B cell (primary cell): Measurements from ENCODE around the gene WNT3A. TPM values are rescaled to one million over a fixed set of nuclear protein-coding genes. Genes with fewer than 3 reads are reported as not detected.

Source experiments
- ATAC-seq: fragments of 200-7000 bp; cut with Tn5 transposase; one replicate; pipeline ENCODE4 v1.10.0; 2021; ENCODE audit warnings: low read depth, mild to moderate bottlenecking, moderate number of reproducible peaks, moderate library complexity
- CTCF ChIA-PET: fragments of 350-600 bp; sonication (Branson Sonifier 250); formaldehyde crosslinking; loops from one replicate; lab custom pipeline; 2021; ENCODE audit warnings: antibody characterized with exemption, inconsistent platforms; lab: Charles Lee
- POLR2A ChIA-PET: fragments of 350-600 bp; sonication (Branson Sonifier 250); formaldehyde crosslinking; loops from one replicate; lab custom pipeline; 2021; ENCODE audit warnings: antibody characterized with exemption; lab: Charles Lee
- DNase-seq: peaks from one replicate; pipeline ENCODE4 v3.0.0; 2013
- H2AFZ ChIP-seq: 2 replicates; pipeline ENCODE4 v1.6.1; 2012; ENCODE audit warnings: mild to moderate bottlenecking, low read depth, low read length; ENCODE audit not compliant: insufficient read depth, poor library complexity, severe bottlenecking
- H3K27ac ChIP-seq, 2 donors: 1 replicate in 1 of 2; 2 replicates in 1 of 2; pipeline ENCODE4 v1.5.1; 2012 to 2013; ENCODE audit warnings: low read length in 2 of 2, mild to moderate bottlenecking in 2 of 2, moderate library complexity in 1 of 2
- H3K27me3 ChIP-seq, 4 experiments: fragments of 200-600 bp in 1 of 4; sonication (generic) in 1 of 4; replicated peaks in 1 of 4; 1 replicate in 2 of 4; 2 replicates in 2 of 4; pipeline versions ENCODE4 v1.6.1 to v1.7.0; 2013 to 2016; ENCODE audit warnings: low read length in 3 of 4, mild to moderate bottlenecking in 2 of 4, mixed read lengths in 1 of 4, moderate library complexity in 1 of 4; ENCODE audit not compliant: insufficient read depth in 4 of 4, control insufficient read depth in 3 of 4; ENCODE audit errors: control extremely low read depth in 1 of 4
- H3K36me3 ChIP-seq, 2 experiments: replicated peaks in 1 of 2; 1 replicate in 1 of 2; 2 replicates in 1 of 2; pipeline versions ENCODE4 v1.6.1 to v1.7.1; 2013; ENCODE audit warnings: low read length in 1 of 2; ENCODE audit not compliant: insufficient read depth in 2 of 2, control insufficient read depth in 1 of 2; ENCODE audit errors: control extremely low read depth in 1 of 2, extremely low read depth in 1 of 2
- H3K4me1 ChIP-seq, 2 donors: fragments of 200-600 bp in 1 of 2; sonication (generic) in 1 of 2; 1 replicate in 1 of 2; 2 replicates in 1 of 2; pipeline versions ENCODE4 v1.5.1 to v1.6.1; 2013 to 2017; ENCODE audit warnings: low read length in 2 of 2; ENCODE audit not compliant: control insufficient read depth in 2 of 2, insufficient read depth in 2 of 2
- H3K4me2 ChIP-seq: replicated peaks from 2 replicates; pipeline ENCODE3; 2012; ENCODE audit warnings: mild to moderate bottlenecking, low read depth, low read length; ENCODE audit not compliant: poor library complexity, severe bottlenecking
- H3K4me3 ChIP-seq, 5 experiments: fragments of 200-600 bp in 1 of 5; sonication (generic) in 1 of 5; 1 replicate in 3 of 5; 2 replicates in 2 of 5; pipeline versions ENCODE4 v1.5.1 to v1.7.0; 2011 to 2016; ENCODE audit warnings: low read length in 4 of 5, mild to moderate bottlenecking in 4 of 5, low read depth in 2 of 5, control low read depth in 1 of 5, moderate library complexity in 1 of 5; ENCODE audit not compliant: insufficient read depth in 1 of 5; ENCODE audit errors: control extremely low read depth in 1 of 5, extremely low read depth in 1 of 5
- H3K79me2 ChIP-seq: fragments of 200-600 bp; sonication (generic); one replicate; pipeline ENCODE4 v1.6.0; 2016; ENCODE audit warnings: low read length; ENCODE audit not compliant: control insufficient read depth, insufficient read depth
- H3K9ac ChIP-seq: fragments of 200-600 bp; sonication (generic); 2 replicates; pipeline ENCODE4 v1.6.1; 2017; ENCODE audit warnings: mild to moderate bottlenecking, low read length, moderate library complexity
- H3K9me3 ChIP-seq, 3 donors: one replicate each; pipeline versions ENCODE4 v1.6.1 to v1.7.1; 2013; ENCODE audit warnings: low read length in 2 of 3; ENCODE audit not compliant: control insufficient read depth in 2 of 3, insufficient read depth in 1 of 3; ENCODE audit errors: control extremely low read depth in 1 of 3
- H4K20me1 ChIP-seq: 2 replicates; pipeline ENCODE4 v1.6.0; 2012; ENCODE audit warnings: mild to moderate bottlenecking, low read length; ENCODE audit not compliant: insufficient read depth, control insufficient read depth, poor library complexity, severe bottlenecking
- H3K27ac Mint-ChIP-seq: one replicate; pipeline ENCODE4 v1.8.0; 2021; ENCODE audit warnings: mixed read lengths
- H3K27me3 Mint-ChIP-seq: one replicate; pipeline ENCODE4 v1.8.0; 2021; ENCODE audit warnings: mixed read lengths
- H3K4me1 Mint-ChIP-seq: one replicate; pipeline ENCODE4 v1.8.0; 2021; ENCODE audit warnings: mixed read lengths
- H3K4me3 Mint-ChIP-seq: one replicate; pipeline ENCODE4 v1.8.0; 2021; ENCODE audit warnings: mixed read lengths
- H3K9me3 Mint-ChIP-seq: one replicate; pipeline ENCODE4 v1.8.0; 2022; ENCODE audit warnings: mixed read lengths; ENCODE audit not compliant: insufficient read depth
- EZH2 ChIP-seq: IDR thresholded peaks from 2 replicates; pipeline ENCODE4 v1.6.1; 2012; ENCODE audit warnings: borderline replicate concordance, low read depth, mild to moderate bottlenecking, moderate library complexity, low read length; ENCODE audit not compliant: insufficient read depth, poor library complexity, severe bottlenecking
- WGBS: methylation state at CpG from one replicate; pipeline ENCODE4 v1.1.5; 2013; ENCODE audit warnings: missing lambda C conversion rate; ENCODE audit not compliant: insufficient coverage; 5-methylcytosine and 5-hydroxymethylcytosine counted together
- intact Hi-C: fragments of 100-400 bp; cut with micrococcal nuclease; formaldehyde crosslinking; loops from one replicate; pipeline ENCODE4 v1.10.0; 2022
- polyA plus RNA-seq: library from polyadenylated mRNA; depleted of rRNA; stranded (reverse); fragments of >200 nt; gene quantifications from 2 replicates; pipeline ENCODE4 v1.2.3, GENCODE V29; 2012
- total RNA-seq, 2 donors: library from RNA; stranded (reverse); fragments of 120-200 nt in 1 of 2; gene quantifications; 1 replicate in 1 of 2; 2 replicates in 1 of 2; pipeline versions ENCODE4 v1.2.3 to v1.2.4, GENCODE V29; 2013 to 2022
- TF ChIP-seq, protein P1 (sequence below): fragments of 200-600 bp; IDR thresholded peaks from one replicate; pipeline ENCODE4 v1.8.0; 2022; ENCODE audit warnings: antibody characterized with exemption, mild to moderate bottlenecking

WNT3A gene
- total and polyA plus RNA-seq, 2 donors (not counting 1 experiment from before 2014, with no cell fraction given) = 0.03 TPM; not detected in 1

DNA sequence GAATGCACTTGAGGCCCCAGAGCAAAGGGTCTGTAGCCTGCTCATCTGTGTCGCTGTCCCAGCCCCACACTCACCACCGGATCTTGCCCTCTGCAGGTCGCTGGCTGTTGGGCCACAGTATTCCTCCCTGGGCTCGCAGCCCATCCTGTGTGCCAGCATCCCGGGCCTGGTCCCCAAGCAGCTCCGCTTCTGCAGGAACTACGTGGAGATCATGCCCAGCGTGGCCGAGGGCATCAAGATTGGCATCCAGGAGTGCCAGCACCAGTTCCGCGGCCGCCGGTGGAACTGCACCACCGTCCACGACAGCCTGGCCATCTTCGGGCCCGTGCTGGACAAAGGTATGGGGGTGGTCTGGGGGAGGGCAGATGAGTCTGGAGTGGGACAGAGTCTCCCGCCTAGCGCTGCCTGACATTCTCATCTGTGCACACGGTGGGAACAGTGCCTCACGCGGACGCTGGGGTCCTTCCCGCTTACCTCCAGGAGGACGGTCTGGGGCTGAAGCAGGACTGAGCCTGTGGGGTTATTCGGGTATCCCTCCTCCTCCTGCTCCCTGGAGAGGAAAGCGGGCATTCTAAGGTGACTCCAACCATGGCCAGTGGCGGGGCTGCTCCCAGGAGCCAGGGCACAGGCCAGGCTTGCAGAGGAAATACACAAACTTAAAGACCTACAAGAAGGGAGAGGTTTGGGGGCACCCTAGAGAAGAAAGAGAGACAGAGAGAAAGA is 15.9 kb downstream of the WNT3A start:
- H3K9ac ChIP-seq = no peak overlapping the region
- ATAC-seq = no peak

DNA sequence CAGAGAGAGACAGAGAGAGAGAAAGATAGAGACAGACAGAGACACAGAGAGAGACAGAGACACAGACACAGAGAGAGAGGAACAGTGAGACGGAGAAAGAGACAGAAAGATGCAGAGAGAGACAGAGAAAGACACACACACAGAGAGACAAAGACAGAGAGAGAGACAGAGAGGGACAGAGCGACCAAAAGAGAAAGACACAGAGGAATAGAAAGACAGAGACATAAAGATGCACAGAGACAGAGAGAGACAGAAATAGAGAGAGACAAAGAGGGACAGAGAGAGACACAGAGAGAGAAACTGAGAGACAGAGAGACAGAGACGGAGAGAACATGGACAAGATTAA is 16.5 kb downstream of the WNT3A start:
- no peaks in the 10 kb centered on the region for H3K9me3 ChIP-seq
- POLR2A ChIA-PET = no interaction called here
- CTCF ChIA-PET = no interaction called here
- no peaks in the 10 kb centered on the region for H3K79me2 ChIP-seq
- H3K27me3 Mint-ChIP-seq = peaks cover 4% of the 10 kb centered on the region
- H2AFZ ChIP-seq = no peak overlapping the region
- no peaks in the 10 kb centered on the region for H4K20me1 ChIP-seq
- DNase-seq (no peak), ATAC-seq (no peak)
- no peaks in the 10 kb centered on the region for H3K4me1 ChIP-seq
- 76% methylated on average over 2 of the region's 3 CpGs for WGBS
- no peak overlapping the region for H3K4me3 Mint-ChIP-seq
- intact Hi-C loops = no loop called here
- no peak overlapping the region for H3K27ac Mint-ChIP-seq
- H3K4me2 ChIP-seq = no peak overlapping the region
- H3K27me3 ChIP-seq = peaks cover 0 to 2% (median 0%) of the 10 kb centered on the region in 4 experiments
- no peak overlapping the region for H3K9ac ChIP-seq
- H3K4me3 ChIP-seq = no peak overlapping the region
- H3K9me3 Mint-ChIP-seq = no peaks in the 10 kb centered on the region
- no peak overlapping the region for H3K27ac ChIP-seq
- no peaks in the 10 kb centered on the region for H3K4me1 Mint-ChIP-seq
- no peaks in the 10 kb centered on the region for H3K36me3 ChIP-seq
- no peak for TF ChIP-seq EZH2
- TF ChIP-seq, protein P1, sequence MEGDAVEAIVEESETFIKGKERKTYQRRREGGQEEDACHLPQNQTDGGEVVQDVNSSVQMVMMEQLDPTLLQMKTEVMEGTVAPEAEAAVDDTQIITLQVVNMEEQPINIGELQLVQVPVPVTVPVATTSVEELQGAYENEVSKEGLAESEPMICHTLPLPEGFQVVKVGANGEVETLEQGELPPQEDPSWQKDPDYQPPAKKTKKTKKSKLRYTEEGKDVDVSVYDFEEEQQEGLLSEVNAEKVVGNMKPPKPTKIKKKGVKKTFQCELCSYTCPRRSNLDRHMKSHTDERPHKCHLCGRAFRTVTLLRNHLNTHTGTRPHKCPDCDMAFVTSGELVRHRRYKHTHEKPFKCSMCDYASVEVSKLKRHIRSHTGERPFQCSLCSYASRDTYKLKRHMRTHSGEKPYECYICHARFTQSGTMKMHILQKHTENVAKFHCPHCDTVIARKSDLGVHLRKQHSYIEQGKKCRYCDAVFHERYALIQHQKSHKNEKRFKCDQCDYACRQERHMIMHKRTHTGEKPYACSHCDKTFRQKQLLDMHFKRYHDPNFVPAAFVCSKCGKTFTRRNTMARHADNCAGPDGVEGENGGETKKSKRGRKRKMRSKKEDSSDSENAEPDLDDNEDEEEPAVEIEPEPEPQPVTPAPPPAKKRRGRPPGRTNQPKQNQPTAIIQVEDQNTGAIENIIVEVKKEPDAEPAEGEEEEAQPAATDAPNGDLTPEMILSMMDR = no peak

More for the DNA sequence above, 15.9 kb downstream of the WNT3A start:
- WGBS = 90% methylated on average over 24 of the region's 28 CpGs
- H3K4me2 ChIP-seq = no peak overlapping the region
- H3K36me3 ChIP-seq = no peaks in the 10 kb centered on the region
- ChIA-PET POLR2A (no interaction called here), CTCF (no interaction called here)
- H3K27me3 Mint-ChIP-seq = peaks cover 2% of the 10 kb centered on the region
- no peaks in the 10 kb centered on the region for H3K9me3 ChIP-seq
- H3K4me3 Mint-ChIP-seq = no peak overlapping the region
- TF ChIP-seq, protein P1 = no peak
- TF ChIP-seq EZH2 = no peak
- no peak for DNase-seq
- no peaks in the 10 kb centered on the region for H4K20me1 ChIP-seq
- no peak overlapping the region for H3K4me3 ChIP-seq
- H3K27me3 ChIP-seq = peaks cover 0 to 2% (median 0%) of the 10 kb centered on the region in 4 experiments
- no peak overlapping the region for H2AFZ ChIP-seq
- H3K9me3 Mint-ChIP-seq = no peaks in the 10 kb centered on the region
- no peaks in the 10 kb centered on the region for H3K79me2 ChIP-seq
- H3K4me1 ChIP-seq = no peaks in the 10 kb centered on the region
- intact Hi-C loops = no loop called here
- no peaks in the 10 kb centered on the region for H3K4me1 Mint-ChIP-seq
- H3K27ac Mint-ChIP-seq = no peak overlapping the region
- no peak overlapping the region for H3K27ac ChIP-seq
